ENCODE data around the gene NSUN4.
"Not testable (repeated sequence)": the region's sequence is repeated elsewhere in the genome, so short reads cannot be mapped to it uniquely, and the experiment has no call there.

NSUN4 gene

GRCh38 chr1:46328182-46328581 lies 12.4 kb upstream of the NSUN4 start:
- DNase-seq (ENCODE audit: low read depth) = not testable (repeated sequence)

- not testable (repeated sequence) for DNase-seq (ENCODE audit: low read depth)
These were observed 10.8 kb upstream of the NSUN4 start for GRCh38 chr1:46329807-46330206.

GRCh38 chr1:46330381-46330780 lies 10.2 kb upstream of the NSUN4 start:
- not testable (repeated sequence) for DNase-seq (ENCODE audit: low read depth)

- not testable (repeated sequence) for DNase-seq (ENCODE audit: low read depth)
These were observed 8.6 kb upstream of the NSUN4 start for GRCh38 chr1:46331786-46332540.

- DNase-seq (ENCODE audit: low read depth) = no peak
These were observed 7.1 kb upstream of the NSUN4 start for GRCh38 chr1:46333300-46334029.

- no peak for DNase-seq (ENCODE audit: low read depth)
These were observed 6.6 kb upstream of the NSUN4 start for GRCh38 chr1:46334030-46334384.

- no peak for DNase-seq (ENCODE audit: low read depth)
These were observed 5.5 kb upstream of the NSUN4 start for GRCh38 chr1:46335081-46335480.

- DNase-seq (ENCODE audit: low read depth) = not testable (repeated sequence)
These were observed 3.2 kb upstream of the NSUN4 start for GRCh38 chr1:46337409-46337808.

GRCh38 chr1:46341222-46342083 lies 846 bp downstream of the NSUN4 start:
- DNase-seq (ENCODE audit: low read depth) = no peak

- DNase-seq (ENCODE audit: low read depth) = no peak
These were observed 1.6 kb downstream of the NSUN4 start for GRCh38 chr1:46342084-46342656.

GRCh38 chr1:46342677-46343350 lies 2.2 kb downstream of the NSUN4 start:
- DNase-seq (ENCODE audit: low read depth) = no peak

GRCh38 chr1:46343351-46343695 lies 2.7 kb downstream of the NSUN4 start:
- no peak for DNase-seq (ENCODE audit: low read depth)

- no peak for DNase-seq (ENCODE audit: low read depth)
These were observed 3.1 kb downstream of the NSUN4 start for GRCh38 chr1:46343705-46344104.

- DNase-seq (ENCODE audit: low read depth) = no peak
These were observed 3.9 kb downstream of the NSUN4 start for GRCh38 chr1:46344481-46344880.

- DNase-seq (ENCODE audit: low read depth) = no peak
These were observed 4.7 kb downstream of the NSUN4 start for GRCh38 chr1:46345281-46345680.

- DNase-seq (ENCODE audit: low read depth) = no peak
These were observed 11.8 kb downstream of the NSUN4 start for GRCh38 chr1:46352363-46352762.

GRCh38 chr1:46355920-46356319 lies 15.3 kb downstream of the NSUN4 start:
- DNase-seq (ENCODE audit: low read depth) = not testable (repeated sequence)

GRCh38 chr1:46362158-46362557 lies 21.6 kb downstream of the NSUN4 start:
- DNase-seq (ENCODE audit: low read depth) = no peak

- no peak for DNase-seq (ENCODE audit: low read depth)
These were observed 22.5 kb downstream of the NSUN4 start for GRCh38 chr1:46363121-46363520.

GRCh38 chr1:46364612-46365011 lies 24.0 kb downstream of the NSUN4 start:
- no peak for DNase-seq (ENCODE audit: low read depth)

GRCh38 chr1:46365796-46366195 lies 25.2 kb downstream of the NSUN4 start:
- DNase-seq (ENCODE audit: low read depth) = not testable (repeated sequence)

- DNase-seq (ENCODE audit: low read depth) = no peak
These were observed 26.5 kb downstream of the NSUN4 start for GRCh38 chr1:46367072-46367471.
